Activated T-cell treated with anti-CD3 and anti-CD28 coated beads for 4 hours (primary cell): ENCODE measurements around the gene SNED1.

Experiments used
- DNase-seq: peaks from one replicate; pipeline ENCODE4 v3.0.0-alpha.2; 2020

SNED1 gene

DNA sequence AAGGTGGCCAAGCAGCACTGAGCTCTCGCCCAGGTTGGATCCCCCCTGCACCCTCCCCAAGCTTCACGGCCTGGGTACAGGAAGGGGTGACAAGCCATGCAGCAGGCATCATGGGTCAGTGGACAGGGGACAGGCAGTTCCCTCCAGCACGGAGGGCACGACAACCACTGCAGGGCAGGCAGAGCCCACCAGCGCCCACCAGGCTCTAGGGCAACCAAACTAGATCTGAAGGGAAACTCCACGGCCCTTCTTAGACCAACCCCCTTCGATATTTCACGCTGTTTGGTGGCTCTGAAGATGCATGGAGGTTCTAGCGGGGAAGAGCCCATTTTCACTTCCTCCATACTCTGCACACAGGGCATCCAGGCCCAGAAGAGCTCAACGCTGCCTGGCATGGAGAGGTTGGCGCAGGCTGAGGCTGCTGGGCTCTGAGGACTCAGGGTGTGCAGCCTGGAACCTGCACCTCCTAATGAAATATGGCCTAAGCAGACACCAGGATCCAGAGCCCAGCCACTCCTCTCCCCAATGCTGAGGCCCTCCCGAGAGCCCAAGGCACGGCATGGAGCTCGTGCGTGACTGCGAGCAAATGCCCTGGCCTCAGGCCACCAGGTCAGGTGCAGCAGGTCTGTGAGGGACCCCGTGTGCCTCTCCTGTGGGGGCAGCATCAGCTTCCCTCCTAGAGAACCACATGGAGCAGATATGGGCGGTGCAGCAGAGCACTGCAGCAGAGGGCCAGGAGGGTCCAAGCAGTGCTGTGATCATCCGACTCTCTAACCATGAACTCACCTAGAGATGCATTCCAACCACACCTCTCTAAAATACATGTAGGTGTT lies 112.4 kb downstream of the SNED1 start:
- no peak for DNase-seq

DNA sequence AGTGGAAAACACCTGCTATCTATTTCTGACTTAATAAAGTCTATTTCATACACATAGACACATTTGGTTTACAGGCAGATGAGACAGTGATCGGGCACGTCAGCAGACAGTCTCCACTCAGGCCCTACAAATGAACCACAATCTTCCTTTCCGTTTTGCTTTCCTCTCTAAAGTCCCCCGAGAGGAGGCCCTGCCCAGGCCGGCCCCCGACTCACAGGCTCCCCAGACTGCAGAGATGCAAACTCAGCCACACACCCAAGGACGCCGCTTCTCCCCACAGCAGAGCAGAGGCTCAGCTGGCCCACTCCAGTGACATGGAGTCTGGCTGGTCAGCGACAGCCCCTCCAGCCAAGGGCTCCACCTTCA lies 113.0 kb downstream of the SNED1 start:
- no peak for DNase-seq

DNA sequence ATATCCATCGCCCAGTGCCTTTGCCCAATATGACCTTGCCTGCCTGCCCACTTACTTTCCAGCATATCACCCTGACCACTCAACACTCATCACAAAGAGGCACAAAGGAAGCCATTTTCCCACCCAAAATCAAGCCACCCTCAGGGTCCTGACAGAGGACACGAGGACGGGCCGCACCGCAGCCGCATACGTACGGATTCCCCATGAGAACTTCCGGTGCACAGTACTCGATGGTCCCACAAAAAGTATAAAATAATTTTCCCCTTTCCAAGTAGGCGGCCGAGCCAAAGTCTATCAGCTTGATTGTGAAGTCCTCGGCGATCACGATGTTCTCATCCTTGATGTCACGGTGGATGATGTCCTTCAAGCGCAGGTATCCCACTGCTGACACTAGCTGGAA lies 113.6 kb downstream of the SNED1 start:
- DNase-seq: no peak

DNA sequence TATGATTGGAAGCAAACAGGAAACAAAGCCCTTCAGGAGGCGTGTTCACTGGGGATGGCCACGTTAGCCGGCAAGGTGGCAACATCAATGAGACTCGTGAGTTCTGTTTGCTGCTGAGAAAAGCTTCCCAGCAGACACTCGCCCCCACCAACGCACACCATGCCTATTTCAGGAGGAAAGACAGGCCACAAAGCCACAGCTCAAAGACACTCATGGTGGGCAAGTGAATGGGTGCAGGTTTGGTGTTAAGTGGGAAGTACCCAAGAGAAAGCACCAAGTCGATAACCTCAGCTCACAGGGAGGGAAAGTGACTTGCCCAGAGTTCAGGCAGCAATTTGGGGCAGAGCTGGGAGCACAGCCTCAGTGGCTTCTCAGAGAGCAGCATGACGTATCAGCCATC lies 114.2 kb downstream of the SNED1 start:
- DNase-seq: no peak

DNA sequence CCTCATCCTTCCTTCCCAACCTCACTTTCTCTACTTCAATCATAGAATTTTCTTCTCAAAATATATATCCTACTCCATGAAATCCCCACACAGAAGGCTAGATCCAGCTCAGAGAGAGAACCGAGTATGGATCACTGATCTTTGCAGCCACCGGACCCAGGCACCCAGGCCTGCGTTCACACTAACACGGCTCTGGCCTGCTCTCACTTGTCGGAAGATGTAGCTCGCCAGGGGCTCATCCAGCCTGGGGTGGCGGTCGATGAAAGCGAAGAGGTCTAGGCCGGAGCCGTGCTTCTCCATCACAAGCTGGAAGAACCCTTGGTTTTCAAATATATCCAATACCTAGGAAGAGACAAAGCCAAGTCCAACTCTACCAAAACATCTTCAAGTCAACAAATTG lies 116.4 kb downstream of the SNED1 start:
- no peak for DNase-seq

DNA sequence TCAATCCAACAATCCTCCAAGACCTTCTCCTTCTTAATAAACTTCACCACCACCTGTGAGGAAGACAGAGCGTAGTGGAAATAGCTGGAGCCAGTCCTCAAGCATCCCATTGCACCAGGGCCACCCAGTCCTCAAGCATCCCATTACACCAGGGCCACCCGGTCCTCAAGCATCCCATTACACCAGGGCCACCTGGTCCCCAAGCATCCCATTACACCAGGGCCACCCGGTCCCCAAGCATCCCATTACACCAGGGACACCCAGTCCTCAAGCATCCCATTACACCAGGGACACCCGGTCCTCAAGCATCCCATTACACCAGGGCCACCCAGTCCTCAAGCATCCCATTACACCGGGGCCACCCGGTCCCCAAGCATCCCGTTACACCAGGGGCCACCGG lies 116.9 kb downstream of the SNED1 start:
- no peak for DNase-seq

DNA sequence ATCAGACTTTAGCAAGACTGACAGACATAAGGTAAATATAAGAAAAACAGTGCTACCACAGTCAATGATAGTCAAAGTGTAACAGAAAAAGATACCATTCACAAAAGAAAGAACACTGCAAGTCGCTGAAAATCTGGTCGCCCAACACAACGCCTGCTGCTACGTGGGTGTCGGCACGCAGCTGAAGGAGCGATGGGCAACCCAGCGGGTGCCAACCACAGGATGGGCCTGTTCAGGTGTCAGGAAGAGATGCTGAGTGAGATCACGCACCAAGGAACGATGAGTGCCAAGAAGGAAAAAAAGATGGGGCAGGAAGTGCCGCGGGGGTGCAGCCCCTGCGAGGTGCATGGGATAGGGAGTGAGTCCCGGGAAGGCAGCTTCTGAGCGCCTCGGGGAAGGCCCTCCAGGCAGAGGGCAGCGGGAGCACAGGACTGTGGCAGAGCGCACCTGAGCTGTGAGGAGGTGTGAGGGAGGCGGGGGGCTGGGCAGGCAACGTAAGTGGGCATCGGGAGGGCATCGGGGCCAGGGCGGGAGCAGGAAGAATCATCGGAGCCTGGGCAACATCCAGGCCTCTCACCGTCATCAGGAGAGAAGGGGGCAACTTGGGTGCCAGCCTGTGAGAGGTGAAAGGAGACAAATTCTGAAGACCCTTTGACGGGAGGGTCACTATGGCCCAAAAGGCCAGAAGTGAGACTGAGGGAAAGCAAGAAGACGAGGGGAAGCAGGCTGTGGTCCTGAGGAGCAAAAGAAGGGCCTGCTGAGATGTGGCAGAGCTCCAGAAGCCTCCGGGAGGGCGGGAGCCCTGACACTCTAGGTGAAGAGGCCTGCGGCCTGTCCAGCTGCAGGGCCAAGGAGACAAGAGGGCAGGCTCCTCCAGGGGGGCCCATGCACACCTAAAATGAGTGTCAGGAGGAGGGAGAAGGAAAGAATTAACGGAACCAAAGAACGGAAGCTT lies 118.5 kb downstream of the SNED1 start:
- no peak for DNase-seq

DNA sequence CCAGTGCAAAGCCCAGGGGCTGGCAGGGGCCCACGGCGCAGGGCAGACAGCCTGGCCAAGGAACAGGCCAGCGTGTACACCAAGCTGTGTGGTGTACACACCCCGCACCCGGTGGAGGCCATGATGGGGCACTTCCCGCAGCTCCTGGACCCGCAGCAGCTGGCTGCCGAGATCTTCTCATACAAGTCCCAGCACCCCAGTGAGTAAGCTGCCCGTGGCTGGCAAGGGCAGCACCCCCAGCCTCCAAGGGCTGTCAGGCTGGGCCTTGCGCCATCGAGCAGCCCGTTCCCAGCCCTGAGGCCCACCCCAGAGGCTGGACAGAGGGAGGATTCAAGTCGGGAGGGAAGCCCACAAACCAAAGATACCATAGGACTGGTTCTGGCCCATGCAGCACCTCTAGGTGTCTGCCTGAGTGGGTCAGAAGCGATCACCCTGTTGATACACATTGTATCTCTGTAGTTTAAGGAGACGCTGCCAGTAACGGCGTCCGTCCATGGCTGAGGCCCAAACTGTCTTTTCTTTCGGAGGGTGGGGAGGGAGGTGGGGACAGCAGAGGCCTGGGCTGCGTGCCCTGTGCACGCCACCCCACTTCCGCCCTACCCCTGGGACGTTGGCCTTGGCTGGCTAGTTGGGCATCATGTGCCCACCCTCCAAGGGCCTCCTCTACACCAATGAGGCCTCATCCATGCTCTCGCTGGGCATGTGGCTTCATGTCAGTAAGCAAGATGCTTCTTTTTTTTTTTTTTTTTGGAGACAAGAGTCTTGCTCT lies 120.5 kb downstream of the SNED1 start:
- DNase-seq: no peak

DNA sequence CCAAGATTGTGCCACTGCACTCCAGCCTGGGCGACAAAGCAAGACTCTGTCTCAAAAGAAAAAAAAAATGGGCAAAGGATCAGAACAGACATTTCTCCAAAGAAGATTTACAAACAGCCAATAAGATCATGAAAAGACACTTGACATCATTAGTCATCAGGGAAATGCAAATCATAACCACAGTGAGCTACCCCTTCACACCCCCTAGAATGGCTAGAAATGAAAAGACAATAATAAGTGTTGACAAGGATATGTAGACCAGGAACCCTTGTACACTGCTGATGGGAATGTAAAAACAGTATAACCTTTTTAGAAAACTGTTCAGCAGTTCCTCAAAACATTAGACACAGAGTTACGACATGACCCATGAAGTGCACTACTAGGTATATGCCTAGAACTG lies 122.0 kb downstream of the SNED1 start:
- no peak for DNase-seq

DNA sequence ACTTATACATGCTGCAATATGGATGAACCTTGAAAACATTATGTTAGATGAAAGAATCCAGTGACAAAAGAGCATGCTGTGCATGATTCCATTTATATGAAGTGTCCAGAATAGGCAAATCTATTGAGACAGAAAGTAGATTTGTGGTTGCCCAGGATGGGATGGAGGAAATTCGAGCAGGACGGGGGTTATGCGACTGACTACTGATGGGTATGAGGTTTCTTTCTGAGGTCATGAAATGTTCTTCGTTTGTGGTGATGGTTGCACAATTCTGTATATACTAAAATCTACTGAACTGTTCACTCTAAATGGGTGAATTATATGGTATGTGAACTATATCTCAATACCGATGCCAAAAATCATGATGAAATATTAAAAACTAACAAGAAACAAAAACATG lies 122.6 kb downstream of the SNED1 start:
- no peak for DNase-seq

DNA sequence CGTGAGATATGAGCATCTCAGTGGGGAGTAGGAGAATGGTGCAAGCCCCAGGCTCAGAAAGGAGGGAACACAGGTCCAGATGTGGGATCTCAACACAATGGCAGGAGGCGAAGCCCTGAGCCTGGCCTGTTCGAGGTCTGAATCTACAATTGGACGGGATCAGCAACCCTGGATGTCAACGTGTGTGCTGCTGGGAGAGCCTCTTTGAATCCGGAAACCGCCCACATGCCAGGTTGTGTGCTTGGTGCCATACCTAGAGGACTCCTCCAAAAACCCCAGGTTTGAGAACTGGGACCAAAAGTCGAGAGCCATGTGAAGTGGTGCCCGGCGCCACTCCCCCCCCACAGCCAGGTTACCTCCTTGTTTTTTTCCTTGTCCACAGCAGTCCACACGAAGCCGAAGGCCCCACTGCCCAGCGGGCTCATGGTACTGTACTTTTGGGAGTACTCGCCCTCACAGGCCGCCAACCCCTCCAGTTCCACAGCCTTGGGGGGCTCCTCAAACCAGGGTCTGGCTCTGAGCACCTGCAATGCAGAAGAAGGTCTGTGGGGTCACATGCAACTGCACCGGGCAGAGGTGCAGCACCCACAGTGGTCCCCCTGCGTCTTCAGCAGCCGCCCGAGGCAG lies 124.1 kb downstream of the SNED1 start:
- DNase-seq: no peak

DNA sequence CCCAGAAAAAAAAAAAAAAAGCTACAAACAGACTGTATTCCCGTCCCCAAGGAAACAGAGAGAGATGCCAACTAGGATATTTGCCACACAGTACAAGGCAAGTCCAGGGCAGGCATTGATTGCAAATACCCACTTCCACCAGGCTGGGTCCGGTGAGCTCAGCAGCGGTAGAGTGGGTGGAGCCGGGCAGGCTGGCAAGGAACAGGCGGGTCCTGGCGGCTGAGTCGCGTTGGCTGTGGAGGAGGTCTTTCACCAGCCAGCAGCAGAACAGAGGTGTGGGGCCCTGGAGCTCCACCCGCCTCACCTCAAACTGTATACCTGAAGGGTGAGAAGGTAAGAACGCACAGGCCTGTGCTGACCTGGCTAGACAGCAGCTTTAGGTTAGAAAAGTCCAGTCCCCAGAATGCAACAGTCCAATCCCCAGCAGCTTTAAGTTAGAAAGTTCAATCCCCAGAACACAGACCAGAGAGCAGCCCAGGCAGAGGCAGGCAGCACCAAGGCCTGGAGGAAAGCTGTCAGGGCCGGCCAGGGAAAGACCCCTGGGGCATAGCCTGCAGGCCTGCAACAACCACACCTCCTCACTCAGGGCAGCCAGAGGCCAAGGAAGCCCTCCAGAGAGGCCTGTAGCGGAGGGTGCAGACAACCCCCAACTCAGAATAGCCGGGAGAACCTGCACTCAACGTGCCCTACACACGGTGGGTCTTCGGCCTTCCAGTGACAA lies 125.6 kb downstream of the SNED1 start:
- no peak for DNase-seq

DNA sequence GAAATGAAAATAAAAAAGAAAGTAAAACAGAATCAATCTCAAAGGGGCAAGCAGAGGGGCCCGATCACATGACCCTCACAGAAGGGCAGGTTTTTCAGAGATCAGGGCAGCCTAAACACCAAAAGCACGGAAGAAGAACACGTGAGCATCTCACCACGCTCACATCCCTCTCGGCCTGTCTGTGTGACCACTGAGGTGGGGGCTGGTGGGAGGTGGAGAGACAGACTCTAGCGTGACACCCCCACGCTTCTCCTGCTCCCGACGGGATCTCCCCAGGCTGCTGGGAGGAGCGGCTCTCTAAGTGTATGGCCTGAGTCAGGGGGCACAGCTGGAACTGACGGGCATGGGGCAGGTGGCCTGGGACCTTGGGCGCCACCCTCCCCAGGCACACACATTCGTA lies 127.2 kb downstream of the SNED1 start:
- DNase-seq: no peak

DNA sequence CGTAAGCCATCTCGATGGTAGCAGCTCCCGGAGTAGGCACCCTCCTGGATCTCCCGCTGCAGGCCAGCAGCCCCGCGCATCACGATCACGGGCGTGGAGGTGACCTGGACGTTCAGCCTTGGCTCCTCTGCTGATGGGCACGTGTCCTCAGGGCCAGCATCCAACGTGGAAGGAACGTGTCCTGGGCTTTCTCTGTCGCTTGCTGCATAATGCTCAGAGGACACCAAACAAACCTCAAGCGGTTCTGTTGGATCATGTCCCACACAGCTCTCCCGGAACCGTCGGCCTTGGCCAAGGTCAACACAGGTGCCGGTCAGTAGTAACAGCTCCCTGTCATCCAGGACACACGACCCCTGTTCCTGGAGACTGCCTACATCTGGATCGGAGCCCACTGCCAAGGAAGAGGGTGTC lies 127.8 kb downstream of the SNED1 start:
- DNase-seq: no peak

DNA sequence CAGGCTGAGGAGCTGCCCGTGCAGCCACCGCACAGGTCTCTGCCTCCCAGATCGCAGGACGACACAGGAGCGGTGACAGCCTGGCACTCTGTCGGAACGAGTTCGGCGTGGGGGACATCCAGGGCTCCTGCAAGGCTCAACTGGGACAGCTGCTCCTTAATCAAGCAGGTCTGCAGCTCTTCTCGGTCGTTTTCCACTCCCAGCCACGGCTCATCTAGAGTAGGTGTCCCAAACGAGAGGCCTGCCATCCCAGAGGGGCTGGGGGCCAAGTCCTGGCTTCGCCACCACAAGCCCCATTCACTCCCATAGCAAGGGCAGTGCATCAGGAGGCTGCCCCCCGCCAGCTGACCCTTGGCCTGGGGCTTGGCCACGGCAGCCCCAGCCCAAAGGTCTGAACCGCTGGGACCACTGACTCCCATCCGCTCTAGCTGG lies 128.4 kb downstream of the SNED1 start:
- DNase-seq: no peak

DNA sequence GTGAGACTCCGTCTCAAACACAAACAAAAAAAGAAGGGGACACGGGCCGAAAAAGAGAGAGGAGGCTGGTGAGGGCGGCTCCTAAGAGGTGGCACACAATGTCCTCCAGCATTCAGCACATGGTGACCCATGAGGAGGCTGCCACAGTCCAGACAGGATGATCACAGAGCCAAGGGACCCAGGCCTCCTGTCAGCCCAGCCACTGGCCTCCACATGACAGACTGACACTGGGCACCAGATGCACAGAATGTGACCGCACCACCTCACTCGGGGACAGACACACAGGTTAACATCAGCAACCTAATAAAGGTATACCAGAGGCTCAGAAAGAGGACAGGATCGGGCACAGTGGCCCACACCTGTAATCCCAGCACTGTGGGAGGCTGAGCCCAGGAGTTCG lies 129.8 kb downstream of the SNED1 start:
- DNase-seq: no peak

DNA sequence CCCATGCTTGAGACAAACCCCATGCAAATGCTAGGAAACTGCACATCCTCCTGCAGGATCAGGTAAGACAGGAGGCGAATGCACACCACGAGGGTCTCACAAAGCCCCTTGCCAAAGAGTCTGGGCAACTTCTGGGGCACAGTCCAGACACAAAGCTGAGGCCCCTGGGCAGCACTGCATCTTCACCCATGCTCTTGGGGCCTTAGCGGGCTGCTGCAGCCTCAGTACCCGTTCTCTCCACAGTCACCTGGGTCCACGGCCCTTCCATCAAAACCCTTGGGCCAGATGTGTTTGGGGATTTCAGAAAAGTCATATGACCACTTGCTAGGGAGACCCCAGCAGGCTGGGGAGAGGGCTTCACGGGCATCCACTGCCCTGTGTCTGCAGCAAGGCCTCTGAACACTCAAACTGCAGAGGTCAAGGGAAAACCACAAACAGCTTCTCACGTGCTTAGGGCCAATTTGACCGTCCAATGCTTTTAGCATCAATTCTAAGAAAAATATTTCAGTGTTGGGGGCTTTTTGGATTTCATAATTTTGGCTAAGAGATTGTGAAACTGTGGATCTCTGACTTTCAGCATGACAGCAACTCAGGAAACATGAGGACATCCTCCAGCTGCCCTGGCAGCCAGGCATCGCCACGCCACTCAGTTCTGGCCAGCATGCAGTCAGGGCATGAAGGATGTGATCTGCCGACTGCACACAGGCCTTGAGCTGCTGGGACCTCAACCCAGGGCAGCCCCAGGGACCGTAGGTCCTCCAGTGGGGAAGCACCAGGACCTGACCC lies 130.9 kb downstream of the SNED1 start:
- DNase-seq: no peak

DNA sequence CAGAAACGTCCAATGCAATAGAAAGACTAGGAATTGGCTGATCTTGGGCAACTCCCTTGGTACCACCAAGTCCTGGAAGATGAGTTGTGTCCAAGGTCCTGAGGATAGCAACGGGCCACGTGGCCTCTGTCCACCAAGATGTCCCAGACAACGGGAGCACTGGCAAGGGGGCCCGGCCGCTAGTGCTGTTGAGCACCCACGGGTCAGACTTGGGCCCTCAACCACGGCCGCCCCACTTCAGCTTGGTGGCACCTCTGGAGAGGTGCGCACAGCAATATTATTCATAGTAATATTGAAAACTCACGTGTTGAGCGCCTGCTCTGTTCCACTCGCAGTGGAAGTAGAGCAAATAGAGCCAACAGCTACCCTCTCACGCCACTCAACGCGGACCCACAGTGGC lies 131.9 kb downstream of the SNED1 start:
- DNase-seq: no peak

DNA sequence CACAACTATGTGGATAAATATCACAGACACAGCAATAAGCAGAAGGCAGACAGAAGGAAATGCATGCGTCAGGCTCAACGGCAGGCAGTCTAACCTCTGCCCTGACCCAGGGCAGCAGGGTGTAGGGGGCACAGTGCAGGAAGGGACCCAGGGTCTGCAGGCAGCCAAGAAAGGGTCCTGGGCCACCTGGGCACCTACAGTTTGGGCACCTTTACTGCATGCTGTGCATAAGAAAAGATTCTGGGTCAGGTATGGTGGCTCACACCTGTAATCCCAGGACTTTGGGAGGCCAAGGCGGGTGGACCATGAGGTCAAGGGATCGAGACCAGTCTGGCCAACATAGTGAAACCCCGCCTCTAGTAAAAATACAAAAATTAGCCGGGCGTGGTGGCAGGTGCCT lies 133.1 kb downstream of the SNED1 start:
- DNase-seq: no peak

DNA sequence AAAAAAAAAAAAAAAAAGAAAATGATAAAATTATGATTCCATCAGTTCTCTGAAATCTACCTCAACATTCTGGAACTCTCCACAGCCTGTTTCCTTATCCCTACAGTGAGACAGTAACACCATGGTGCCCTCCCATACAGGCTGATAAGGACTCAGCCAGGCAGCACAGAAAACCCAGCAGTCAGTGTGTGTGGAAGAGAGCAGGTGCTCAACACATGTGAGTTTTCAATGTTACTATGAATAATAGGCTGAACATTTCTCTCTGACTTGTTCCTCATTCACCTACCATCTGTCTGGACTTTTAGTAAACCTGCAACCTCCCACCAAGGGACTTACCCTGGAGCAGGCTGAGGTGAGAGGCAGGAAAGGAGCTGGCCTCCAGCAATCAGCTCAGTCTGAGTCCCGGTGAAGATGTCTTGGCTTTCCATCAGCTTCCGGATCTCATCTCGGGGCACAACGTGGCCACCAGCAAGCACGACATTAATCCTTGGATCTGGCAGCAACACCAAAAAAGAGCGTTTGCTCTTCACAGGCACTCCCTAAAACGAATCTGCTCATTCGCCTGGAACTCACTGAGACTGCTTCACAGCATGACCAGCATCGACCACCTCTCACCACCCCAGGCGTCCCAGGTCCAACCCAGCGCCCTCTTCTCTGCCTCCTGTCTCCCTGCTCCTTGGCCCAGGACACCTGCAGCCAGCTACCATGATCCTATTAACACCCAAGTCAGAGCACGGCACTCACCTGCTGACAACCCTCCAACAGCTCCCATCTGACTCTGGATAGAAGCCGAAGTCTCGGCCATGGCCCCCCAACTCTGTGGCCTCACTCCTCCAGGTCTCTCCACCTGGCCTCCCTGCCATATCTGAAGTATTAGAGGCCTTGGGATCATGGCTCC lies 134.4 kb downstream of the SNED1 start:
- DNase-seq: no peak
